ENCODE data around the gene CHAF1A. TPM values are rescaled to one million over a fixed set of nuclear protein-coding genes. Genes with fewer than 3 reads are reported as not detected.

CHAF1A gene
- total and polyA plus RNA-seq, 2 of the 8 experiments (the other 6 are each of a cell fraction or from before 2014, with no cell fraction given), result 122 to 147 TPM

- FAIRE-seq, result no peak
- peaks cover 25 to 41% of the 10 kb centered on the region in 2 experiments for H4K20me1 ChIP-seq (replicated peaks in 1 of 2; ENCODE audit: control insufficient read depth in 1 of 2, insufficient read depth in 2 of 2, low read length in 2 of 2)
- H3K79me2 ChIP-seq (ENCODE audit: control insufficient read depth in 1 of 2, insufficient read depth in 2 of 2, low read length in 2 of 2), result peaks cover 0 to 15% of the 10 kb centered on the region in 2 experiments; a peak in 1 of 4 replicates
Observed at GRCh38 chr19:4369109-4369887, 33.1 kb upstream of the CHAF1A start.

More at GRCh38 chr19:4369109-4369887, 33.1 kb upstream of the CHAF1A start:
- H3K27ac ChIP-seq (ENCODE audit: low read depth, low read length), result peak overlapping the region; percentile 41; the same call in 1 of the 2 replicates
- H3K27me3 ChIP-seq (replicated peaks in 1 of 4; ENCODE audit: control insufficient read depth in 3 of 4, extremely low read depth in 1 of 4, insufficient read depth in 3 of 4, low read length in 3 of 4), result no peaks in the 10 kb centered on the region
- no peak overlapping the region for H2BK15ac ChIP-seq (ENCODE audit: low read length)
- H2BK5ac ChIP-seq (ENCODE audit: low read depth, low read length), result peak overlapping the region; percentile 75; the same call in 1 of the 2 replicates
- H3K23ac ChIP-seq (ENCODE audit: insufficient read length), result no peak overlapping the region
- H3K23me2 ChIP-seq (ENCODE audit: low read depth, low read length), result no peaks in the 10 kb centered on the region
- peaks cover 32% of the 10 kb centered on the region for H3K79me1 ChIP-seq (ENCODE audit: low read depth, low read length)
- H2AFZ ChIP-seq (ENCODE audit: low read length), result no peak overlapping the region
- H3K4me2 ChIP-seq (ENCODE audit: insufficient read depth in 1 of 2, low read depth in 2 of 2, low read length in 2 of 2), result no peak overlapping the region
- peaks cover 0 to 9% (median 4%) of the 10 kb centered on the region in 4 experiments; a peak in 4 of 8 replicates for H3K36me3 ChIP-seq (ENCODE audit: control insufficient read depth in 2 of 4, insufficient read depth in 4 of 4, low read length in 3 of 4)
- peak overlapping the region in 1 of 4 experiments; percentile 36; a peak in 2 of 7 replicates for H3K9ac ChIP-seq (replicated peaks in 1 of 4; ENCODE audit: extremely low read depth in 1 of 4, low read depth in 3 of 4, low read length in 3 of 4)
- WGBS, 2 experiments (ENCODE audit: extremely low coverage in 1 of 2, insufficient coverage in 1 of 2, insufficient read length in 1 of 2, insufficient replicate concordance in 2 of 2, low coverage in 1 of 2, low lambda C conversion rate in 2 of 2, missing lambda C conversion rate in 1 of 2), result 73% methylated on average over 20 of the region's 25 CpGs; no CpG with 5 or more reads in 1 of the 2 experiments
- no peak for TF ChIP-seq CREB1 (IDR thresholded peaks at IDR 0.05)
- no peak for TF ChIP-seq CHD1 (IDR thresholded peaks at IDR 0.05; ENCODE audit: low read depth, low read length)
- peak overlapping the region; percentile 52 for H4K91ac ChIP-seq (replicated peaks; ENCODE audit: insufficient read length, low read length)
- peaks cover 0 to 17% (median 13%) of the 10 kb centered on the region in 4 experiments; a peak in 5 of 7 replicates for H3K4me1 ChIP-seq (replicated peaks in 1 of 4; ENCODE audit: control insufficient read depth in 3 of 4, insufficient read depth in 4 of 4, low read length in 3 of 4)
- no peak overlapping the region for H2BK120ac ChIP-seq (replicated peaks; ENCODE audit: low read depth, low read length)
- H3K56ac ChIP-seq (replicated peaks; ENCODE audit: insufficient read length, low read depth, low read length), result no peak overlapping the region
- H4K5ac ChIP-seq (ENCODE audit: insufficient read length, low read depth, low read length), result peak overlapping the region; percentile 15
- H2BK12ac ChIP-seq (ENCODE audit: low read depth, low read length), result peak overlapping the region; percentile 27; the same call in 1 of the 2 replicates
- no peak overlapping the region for H3K4ac ChIP-seq (replicated peaks; ENCODE audit: insufficient read length, low read depth, low read length)
- ChIA-PET POLR2A (ENCODE audit: partially characterized antibody) (interaction anchor here (0.7 to 4.1 kb wide), 11 partner anchors 8 to 106 kb away, joined by 3 to 18 read pairs (median 5); partner anchors contain the start of gene MPND), CTCF (ENCODE audit: partially characterized antibody) (interaction anchor here (0.7 to 1.8 kb wide), 10 partner anchors 10 to 99 kb away, joined by 3 to 9 read pairs (median 4); partner anchors contain the start of gene SH3GL1)
- peak overlapping the region; percentile 73 for H4K8ac ChIP-seq (ENCODE audit: extremely low read depth, insufficient read depth, low read length)
- DNase-seq (ENCODE audit: low read depth in 1 of 2, low spot score in 2 of 2), result peak in 1 of 2 experiments; percentile 55
- no peak overlapping the region for H3K4me3 ChIP-seq (ENCODE audit: extremely low read depth in 1 of 4, insufficient read depth in 2 of 4, low read depth in 3 of 4, low read length in 4 of 4)
- no peak overlapping the region for H2AK5ac ChIP-seq (ENCODE audit: low read depth, low read length)
- 0 out of 2 replicates have a peak overlapping the region, but pooled peaks have one; percentile 32 for H2BK20ac ChIP-seq (ENCODE audit: low read length)
- H3K9me3 ChIP-seq (ENCODE audit: insufficient read depth in 2 of 2, low read depth in 1 of 2, low read length in 1 of 2), result no peaks in the 10 kb centered on the region
- no peak overlapping the region; the same call in 1 of the 2 replicates for H3K18ac ChIP-seq (ENCODE audit: extremely low read depth, low read length)
- H3K14ac ChIP-seq (ENCODE audit: insufficient read length), result no peak overlapping the region
